Metanephros (tissue), 2 donors: ENCODE measurements around the gene TBX10. TPM values are rescaled to one million over a fixed set of nuclear protein-coding genes. Genes with fewer than 3 reads are reported as not detected.

Experiments used
- small RNA-seq: library from RNA; depleted of rRNA; stranded (forward); fragments of <200 nt; gene quantifications from one replicate; pipeline ENCODE3, GENCODE V24; 2014; ENCODE audit warnings: low replicate concordance
- total RNA-seq: library from RNA; depleted of rRNA; stranded (reverse); fragments of >200 nt; gene quantifications from one replicate; pipeline ENCODE4 v1.2.3, GENCODE V29; 2014

Gene TBX10
- not detected for total RNA-seq

GRCh38 chr11:67639438-67639859 is at the start of gene TBX10:
TSS of gene TBX10 (minus strand) at chr11:67639763. CDS start at chr11:67639472, 291 bp downstream.

GRCh38 chr11:67674442-67674871 is 34.9 kb upstream of the TBX10 start, which contains the start of gene ALDH3B2:
TSS of gene ALDH3B2 (minus strand) at chr11:67674623. CDS start at chr11:67666935, 7,688 bp downstream.

GRCh38 chr11:67629386-67630227 is 10.0 kb downstream of the TBX10 start, which contains the start of gene NUDT8:
TSS of gene NUDT8 (minus strand) at chr11:67629937. CDS start at chr11:67629911, 26 bp downstream.

DNA sequence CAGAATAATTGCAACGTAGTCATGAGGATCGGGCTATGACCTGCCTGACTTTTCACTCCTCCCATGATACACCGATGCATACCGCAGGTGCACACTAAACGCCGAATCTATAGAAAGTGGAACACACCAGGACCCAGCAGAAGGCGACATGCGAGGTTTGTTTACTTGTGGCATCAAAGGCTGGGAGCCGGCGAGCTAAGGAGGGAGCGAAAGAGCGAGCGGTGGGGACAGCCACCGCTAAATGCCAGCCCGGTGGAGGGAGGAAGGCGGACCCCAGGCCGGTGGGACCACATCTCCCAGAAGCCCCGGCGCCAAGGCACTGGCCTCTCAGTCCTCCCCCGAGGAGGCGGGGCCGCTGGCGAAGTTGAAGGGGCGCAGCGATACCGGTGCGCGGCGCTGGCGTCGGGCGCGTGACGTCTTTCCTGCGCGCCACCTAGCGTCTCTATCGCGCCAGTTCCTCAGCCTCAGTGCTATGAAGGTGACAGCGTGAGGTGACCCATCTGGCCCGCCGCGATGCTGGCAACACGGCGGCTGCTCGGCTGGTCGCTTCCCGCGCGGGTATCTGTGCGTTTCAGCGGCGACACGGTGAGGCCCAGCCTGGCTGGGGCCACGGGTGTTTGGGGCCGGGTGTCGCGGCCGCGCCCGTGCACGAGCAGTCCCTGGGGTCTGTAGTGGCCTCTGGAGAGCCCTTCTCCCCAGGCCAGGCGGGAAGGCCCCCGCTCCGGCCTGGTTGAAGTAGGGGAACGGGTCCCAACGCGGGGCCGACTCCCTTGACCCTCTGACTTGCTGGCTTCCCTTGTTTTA is 32.9 kb downstream of the TBX10 start, which contains the start of gene NDUFV1:
Gene NDUFV1 (plus strand): TSS at position 445 of the 804 bp plus-strand sequence. CDS start 69 bp downstream, at position 514.

DNA sequence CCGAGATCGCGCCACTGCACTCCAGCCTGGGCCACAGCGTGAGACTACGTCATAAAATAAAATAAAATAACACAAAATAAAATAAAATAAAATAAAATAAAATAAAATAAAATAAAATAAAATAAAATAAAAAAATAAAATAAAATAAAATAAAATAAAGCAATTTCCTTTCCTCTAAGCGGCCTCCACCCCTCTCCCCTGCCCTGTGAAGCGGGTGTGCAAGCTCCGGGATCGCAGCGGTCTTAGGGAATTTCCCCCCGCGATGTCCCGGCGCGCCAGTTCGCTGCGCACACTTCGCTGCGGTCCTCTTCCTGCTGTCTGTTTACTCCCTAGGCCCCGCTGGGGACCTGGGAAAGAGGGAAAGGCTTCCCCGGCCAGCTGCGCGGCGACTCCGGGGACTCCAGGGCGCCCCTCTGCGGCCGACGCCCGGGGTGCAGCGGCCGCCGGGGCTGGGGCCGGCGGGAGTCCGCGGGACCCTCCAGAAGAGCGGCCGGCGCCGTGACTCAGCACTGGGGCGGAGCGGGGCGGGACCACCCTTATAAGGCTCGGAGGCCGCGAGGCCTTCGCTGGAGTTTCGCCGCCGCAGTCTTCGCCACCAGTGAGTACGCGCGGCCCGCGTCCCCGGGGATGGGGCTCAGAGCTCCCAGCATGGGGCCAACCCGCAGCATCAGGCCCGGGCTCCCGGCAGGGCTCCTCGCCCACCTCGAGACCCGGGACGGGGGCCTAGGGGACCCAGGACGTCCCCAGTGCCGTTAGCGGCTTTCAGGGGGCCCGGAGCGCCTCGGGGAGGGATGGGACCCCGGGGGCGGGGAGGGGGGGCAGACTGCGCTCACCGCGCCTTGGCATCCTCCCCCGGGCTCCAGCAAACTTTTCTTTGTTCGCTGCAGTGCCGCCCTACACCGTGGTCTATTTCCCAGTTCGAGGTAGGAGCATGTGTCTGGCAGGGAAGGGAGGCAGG is 56.0 kb downstream of the TBX10 start, which contains the start of gene GSTP1:
Gene GSTP1 (plus strand): TSS at position 566 of the 958 bp plus-strand sequence. CDS start 32 bp downstream, at position 598.

Small RNAs within 50 kb of the gene (small RNA-seq; reads per million reads assigned to genes)
- gene AP003385.3: not detected
- 0.23 reads per million, percentile 9 among the genes with 10 or more reads in this experiment for gene RPL37P2

Other genes starting within 250 kb of the TBX10 start
- gene RAD9A, start 247.8 kb downstream of the TBX10 start, total RNA-seq: 22.3 TPM
- 144 TPM for gene PPP1CA, start 237.9 kb downstream of the TBX10 start, total RNA-seq
- gene TBC1D10C, start 235.7 kb downstream of the TBX10 start, total RNA-seq: 4.9 TPM
- 8.8 TPM for gene CARNS1, start 224.1 kb downstream of the TBX10 start, total RNA-seq
- 35.5 TPM for gene RPS6KB2, start 211.3 kb downstream of the TBX10 start, total RNA-seq
- gene PTPRCAP, start 202.1 kb downstream of the TBX10 start, total RNA-seq: 2.5 TPM
- gene CORO1B, start 196.3 kb downstream of the TBX10 start, total RNA-seq: 89.6 TPM
- gene GPR152, start 187.0 kb downstream of the TBX10 start, total RNA-seq: not detected
- 0.58 TPM for gene CABP4, start 184.4 kb downstream of the TBX10 start, total RNA-seq
- 56.6 TPM for gene TMEM134, start 170.5 kb downstream of the TBX10 start, total RNA-seq
- gene AIP, start 156.7 kb downstream of the TBX10 start, total RNA-seq: 65.4 TPM
- 60.2 TPM for gene PITPNM1, start 134.4 kb downstream of the TBX10 start, total RNA-seq
- 38.0 TPM for gene CDK2AP2, start 131.6 kb downstream of the TBX10 start, total RNA-seq
- not detected for gene CABP2, start 116.3 kb downstream of the TBX10 start, total RNA-seq
- 811 TPM for gene GSTP1, start 56.0 kb downstream of the TBX10 start, total RNA-seq
- 205 TPM for gene NDUFV1, start 32.8 kb downstream of the TBX10 start, total RNA-seq
- gene NUDT8, start 9.8 kb downstream of the TBX10 start, total RNA-seq: 10.9 TPM
- 9.1 TPM for gene ACY3, start 11.0 kb upstream of the TBX10 start, total RNA-seq
- gene ALDH3B2, start 34.9 kb upstream of the TBX10 start, total RNA-seq: 2.1 TPM